IMR-90 (cell line): ENCODE results near the gene TRPC3. TPM values are rescaled to one million over a fixed set of nuclear protein-coding genes. Genes with fewer than 3 reads are reported as not detected.

Experiments used
- ATAC-seq: fragments of 200-7000 bp; cut with Tn5 transposase; 2 replicates; pipeline ENCODE4 v1.9.1; 2020; ENCODE audit warnings: low read depth, mild to moderate bottlenecking, moderate library complexity
- BruUV-seq: library from RNA; stranded (reverse); fragments of 400-500 nt; replicated peaks from 2 replicates; lab custom pipeline; 2021; lab: Mats Ljungman, UMichigan
- CTCF ChIA-PET: fragments of 300-600 bp; formaldehyde crosslinking; extraction: SDS; loops from one replicate; lab custom pipeline; 2021; ENCODE audit warnings: antibody characterized with exemption; lab: Yijun Ruan, JAX
- POLR2A ChIA-PET: fragments of 300-600 bp; sonication (Branson Sonifier 250); formaldehyde crosslinking; loops from one replicate; lab custom pipeline; 2022; ENCODE audit warnings: antibody characterized with exemption; ENCODE audit not compliant: unreplicated experiment; lab: Charles Lee
- DNase-seq: peaks from one replicate; pipeline ENCODE4 v3.0.0; 2013
- H2AFZ ChIP-seq: replicated peaks from 2 replicates; pipeline ENCODE3; 2013; ENCODE audit warnings: low read length, mild to moderate bottlenecking; ENCODE audit not compliant: poor library complexity
- H2AK5ac ChIP-seq: 2 replicates; pipeline ENCODE4 v1.6.1; 2013; ENCODE audit warnings: low read depth, low read length, inconsistent platforms
- H2AK9ac ChIP-seq: replicated peaks from 2 replicates; pipeline ENCODE3; 2013; ENCODE audit warnings: mild to moderate bottlenecking, low read depth, low read length, moderate library complexity; ENCODE audit not compliant: poor library complexity
- H2BK120ac ChIP-seq: 2 replicates; pipeline ENCODE4 v1.6.1; 2013; ENCODE audit warnings: low read depth, low read length, inconsistent platforms
- H2BK15ac ChIP-seq: 3 replicates; pipeline ENCODE4 v1.6.1; 2013; ENCODE audit warnings: low read depth, low read length, inconsistent platforms
- H2BK20ac ChIP-seq: 2 replicates; pipeline ENCODE4 v1.6.1; 2013; ENCODE audit warnings: low read depth, mild to moderate bottlenecking, inconsistent platforms, low read length, moderate library complexity
- H2BK5ac ChIP-seq: 2 replicates; pipeline ENCODE4 v1.6.1; 2013; ENCODE audit warnings: mild to moderate bottlenecking, low read depth, low read length, inconsistent platforms; ENCODE audit not compliant: poor library complexity, severe bottlenecking
- H3K14ac ChIP-seq: replicated peaks from 2 replicates; pipeline ENCODE4 v1.6.1; 2013; ENCODE audit warnings: low read depth, low read length, inconsistent platforms
- H3K18ac ChIP-seq: 2 replicates; pipeline ENCODE4 v1.6.1; 2013; ENCODE audit warnings: low read depth, low read length, control low read depth
- H3K23ac ChIP-seq: 2 replicates; pipeline ENCODE4 v1.6.1; 2013; ENCODE audit warnings: low read depth, low read length, inconsistent platforms
- H3K27ac ChIP-seq: 2 replicates; pipeline ENCODE4 v1.5.1; 2013; ENCODE audit warnings: mild to moderate bottlenecking, control low read depth, low read length; ENCODE audit not compliant: insufficient read depth
- H3K27me3 ChIP-seq: 2 replicates; pipeline ENCODE4 v1.6.1; 2013; ENCODE audit warnings: low read length; ENCODE audit not compliant: control insufficient read depth, insufficient read depth
- H3K36me3 ChIP-seq: 2 replicates; pipeline ENCODE4 v1.6.1; 2013; ENCODE audit warnings: low read length, mixed read lengths; ENCODE audit not compliant: control insufficient read depth, insufficient read depth
- H3K4ac ChIP-seq: 2 replicates; pipeline ENCODE4 v1.6.1; 2013; ENCODE audit warnings: low read depth, low read length, inconsistent platforms
- H3K4me1 ChIP-seq: 2 replicates; pipeline ENCODE4 v1.6.1; 2013; ENCODE audit warnings: low read length, mixed read lengths; ENCODE audit not compliant: control insufficient read depth, insufficient read depth
- H3K4me2 ChIP-seq: 2 replicates; pipeline ENCODE4 v1.6.1; 2013; ENCODE audit warnings: low read depth, mild to moderate bottlenecking, control low read depth, low read length, moderate library complexity
- H3K4me3 ChIP-seq: 2 replicates; pipeline ENCODE4 v1.5.1; 2013; ENCODE audit warnings: low read depth, mild to moderate bottlenecking, control low read depth, low read length, moderate library complexity; ENCODE audit not compliant: insufficient read depth
- H3K56ac ChIP-seq: 2 replicates; pipeline ENCODE4 v1.6.1; 2013; ENCODE audit warnings: low read length, inconsistent platforms; ENCODE audit not compliant: insufficient read depth; ENCODE audit errors: extremely low read depth
- H3K79me1 ChIP-seq, 2 experiments: 2 replicates each; pipeline ENCODE4 v1.6.1; 2013; ENCODE audit warnings: low read length in 2 of 2, inconsistent platforms in 1 of 2, low read depth in 1 of 2
- H3K9ac ChIP-seq: 2 replicates; pipeline ENCODE4 v1.6.1; 2013; ENCODE audit warnings: low read depth, low read length, control low read depth
- H3K9me1 ChIP-seq: 2 replicates; pipeline ENCODE4 v1.6.1; 2013; ENCODE audit warnings: low read length, inconsistent platforms; ENCODE audit not compliant: insufficient read depth
- H3K9me3 ChIP-seq: 2 replicates; pipeline ENCODE4 v1.6.1; 2013; ENCODE audit warnings: low read length; ENCODE audit not compliant: control insufficient read depth, insufficient read depth
- H4K20me1 ChIP-seq: 2 replicates; pipeline ENCODE4 v1.6.1; 2013; ENCODE audit warnings: low read length, inconsistent platforms; ENCODE audit not compliant: insufficient read depth
- H4K5ac ChIP-seq: 2 replicates; pipeline ENCODE4 v1.6.1; 2013; ENCODE audit warnings: mild to moderate bottlenecking, low read depth, low read length, control low read depth
- H4K8ac ChIP-seq, 2 experiments: 2 replicates each; pipeline ENCODE4 v1.6.1; 2013; ENCODE audit warnings: low read depth in 2 of 2, low read length in 2 of 2, control low read depth in 1 of 2, inconsistent platforms in 1 of 2
- H4K91ac ChIP-seq: 2 replicates; pipeline ENCODE4 v1.6.1; 2013; ENCODE audit warnings: low read depth, low read length, inconsistent platforms; ENCODE audit not compliant: insufficient read depth
- CEBPB ChIP-seq: IDR thresholded peaks from 2 replicates; pipeline ENCODE4 v1.6.1; 2012; ENCODE audit warnings: low read depth, low read length, improper control_type of control experiment
- CHD1 ChIP-seq: IDR thresholded peaks from 2 replicates; pipeline ENCODE4 v1.6.1; 2012; ENCODE audit warnings: low read depth, low read length, improper control_type of control experiment
- FOS ChIP-seq: fragments of 150-350 bp; IDR thresholded peaks from 2 replicates; pipeline ENCODE4 v1.6.1; 2016; ENCODE audit warnings: low read depth, low read length
- MAZ ChIP-seq: IDR thresholded peaks from 2 replicates; pipeline ENCODE4 v1.6.1; 2012; ENCODE audit warnings: low read depth, mild to moderate bottlenecking, low read length, improper control_type of control experiment, moderate library complexity, borderline replicate concordance
- RCOR1 ChIP-seq: IDR thresholded peaks from 2 replicates; pipeline ENCODE4 v1.6.1; 2012; ENCODE audit warnings: mild to moderate bottlenecking, low read length, improper control_type of control experiment; ENCODE audit not compliant: insufficient replicate concordance
- RFX5 ChIP-seq: IDR thresholded peaks from 2 replicates; pipeline ENCODE4 v1.8.0; 2012; ENCODE audit warnings: low read depth, mild to moderate bottlenecking, low read length, moderate library complexity
- SMC3 ChIP-seq: fragments of 150-350 bp; IDR thresholded peaks from 2 replicates; pipeline ENCODE4 v1.6.1; 2016; ENCODE audit warnings: low read depth, mild to moderate bottlenecking, antibody characterized with exemption, low read length, moderate library complexity
- USF2 ChIP-seq: fragments of 150-350 bp; IDR thresholded peaks from 2 replicates; pipeline ENCODE4 v1.6.1; 2017; ENCODE audit warnings: mild to moderate bottlenecking, antibody characterized with exemption, low read length, low read depth
- WGBS, 2 experiments: methylation state at CpG; one replicate each; pipeline versions ENCODE4 v1.1.5 to v1.1.7; 2013; ENCODE audit warnings: missing lambda C conversion rate in 2 of 2; ENCODE audit not compliant: insufficient read length in 1 of 2; ENCODE audit errors: extremely low coverage in 2 of 2; 5-methylcytosine and 5-hydroxymethylcytosine counted together
- dilution Hi-C: fragments of 300-500 bp; cut with HindIII; formaldehyde crosslinking; loops from one replicate; pipeline ENCODE4 v1.14.3; 2018; ENCODE audit warnings: low sequenced_read_pairs; ENCODE audit not compliant: unreplicated experiment
- in situ Hi-C: fragments of 300-500 bp; cut with MboI; formaldehyde crosslinking; loops from 3 replicates; pipeline ENCODE4 v1.14.3; 2019; ENCODE audit warnings: low sequenced_read_pairs, inconsistent platforms, mixed read lengths
- intact Hi-C: fragments of 100-400 bp; cut with micrococcal nuclease; formaldehyde crosslinking; loops from 2 replicates; pipeline ENCODE4 v1.10.0; 2022
- polyA plus RNA-seq, 3 experiments: library from polyadenylated mRNA; depleted of rRNA; stranded (reverse); fragments of >200 nt; gene quantifications; 2 replicates each; pipeline ENCODE4 v1.2.3, GENCODE V29; 2012; ENCODE audit warnings: low replicate concordance in 1 of 3
- total RNA-seq: library from RNA; depleted of rRNA; stranded (reverse); fragments of >200 nt; gene quantifications from 2 replicates; pipeline ENCODE4 v1.2.3, GENCODE V29; 2012
- TF ChIP-seq, protein P1 (sequence below): fragments of 150-350 bp; IDR thresholded peaks from 2 replicates; pipeline ENCODE4 v1.6.1; 2016; ENCODE audit warnings: low read depth, mild to moderate bottlenecking, low read length, moderate library complexity, borderline replicate concordance

The TRPC3 gene
- total and polyA plus RNA-seq, 2 of the 4 experiments (the other 2 are of a cell fraction): 1.1 to 2.7 TPM

GRCh38 chr4:121951521-121952110, at the start of gene TRPC3 (continued):
- TF ChIP-seq RCOR1 (no peak), MAZ (no peak), CHD1 (no peak)

- Histone ChIP-seq H2AK5ac (no peak overlapping the region), H3K4me2 (no peak overlapping the region), H2AK9ac (no peak overlapping the region), H3K56ac (no peak overlapping the region), H3K23ac (no peak overlapping the region), H3K9me3 (no peaks in the 10 kb centered on the region), H3K14ac (no peak overlapping the region), H2BK120ac (no peak overlapping the region), H4K5ac (no peak overlapping the region), H3K79me1 (no peaks in the 10 kb centered on the region), H2BK20ac (0 out of 2 replicates have a peak overlapping the region, but pooled peaks have one; percentile 3), H3K27me3 (no peaks in the 10 kb centered on the region; the same call in 1 of the 2 replicates), H3K4me3 (no peak overlapping the region), H3K18ac (no peak overlapping the region), H3K4ac (no peak overlapping the region), H4K8ac (no peak overlapping the region), H4K20me1 (no peaks in the 10 kb centered on the region), H4K91ac (no peak overlapping the region), H2BK15ac (no peak overlapping the region), H3K4me1 (peaks cover 4% of the 10 kb centered on the region), H3K27ac (no peak overlapping the region), H3K9ac (no peak overlapping the region), H2AFZ (no peak overlapping the region), H3K9me1 (peaks cover 6% of the 10 kb centered on the region), H2BK5ac (no peak overlapping the region), H3K36me3 (no peaks in the 10 kb centered on the region)
- ATAC-seq: no peak
- DNase-seq: no peak
- in situ Hi-C loops (no loop called here), intact Hi-C loops (loop anchor here (5.0 kb wide), 1 partner anchor 49 kb away; the partner anchor contains the start of gene TRPC3), dilution Hi-C loops (no loop called here)
- TF ChIP-seq USF2: no peak
- TF ChIP-seq CEBPB: no peak
- TF ChIP-seq RFX5: no peak
- no peak for TF ChIP-seq FOS
- no peak for TF ChIP-seq CHD1
- no peak for TF ChIP-seq SMC3
- TF ChIP-seq, protein P1, sequence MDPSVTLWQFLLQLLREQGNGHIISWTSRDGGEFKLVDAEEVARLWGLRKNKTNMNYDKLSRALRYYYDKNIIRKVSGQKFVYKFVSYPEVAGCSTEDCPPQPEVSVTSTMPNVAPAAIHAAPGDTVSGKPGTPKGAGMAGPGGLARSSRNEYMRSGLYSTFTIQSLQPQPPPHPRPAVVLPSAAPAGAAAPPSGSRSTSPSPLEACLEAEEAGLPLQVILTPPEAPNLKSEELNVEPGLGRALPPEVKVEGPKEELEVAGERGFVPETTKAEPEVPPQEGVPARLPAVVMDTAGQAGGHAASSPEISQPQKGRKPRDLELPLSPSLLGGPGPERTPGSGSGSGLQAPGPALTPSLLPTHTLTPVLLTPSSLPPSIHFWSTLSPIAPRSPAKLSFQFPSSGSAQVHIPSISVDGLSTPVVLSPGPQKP: no peak
- no CpG with 5 or more reads among the region's 4 CpGs for WGBS, 2 experiments
- BruUV-seq: no TSS peak
- ChIA-PET POLR2A (no interaction called here), CTCF (interaction anchor here (0.6 kb wide), 1 partner anchor 51 kb away, joined by 3 read pairs; no protein-coding TSS in a partner anchor)
Measured at GRCh38 chr4:122000849-122001248, 49.0 kb upstream of the TRPC3 start.
